Astrocyte (in vitro differentiated cells and primary cell): ENCODE data around the gene SHQ1.

Experiments used
- EZH2 ChIP-seq: IDR thresholded peaks from 2 replicates; pipeline ENCODE4 v1.6.1; 2012; ENCODE audit warnings: mild to moderate bottlenecking, low read length, inconsistent platforms; ENCODE audit not compliant: insufficient read depth
- TF ChIP-seq, protein P1 (sequence below): IDR thresholded peaks from 2 replicates; pipeline ENCODE4 v1.5.1; 2011; ENCODE audit warnings: low read depth, mild to moderate bottlenecking, inconsistent platforms, low read length, moderate library complexity; ENCODE audit not compliant: insufficient read depth

DNA sequence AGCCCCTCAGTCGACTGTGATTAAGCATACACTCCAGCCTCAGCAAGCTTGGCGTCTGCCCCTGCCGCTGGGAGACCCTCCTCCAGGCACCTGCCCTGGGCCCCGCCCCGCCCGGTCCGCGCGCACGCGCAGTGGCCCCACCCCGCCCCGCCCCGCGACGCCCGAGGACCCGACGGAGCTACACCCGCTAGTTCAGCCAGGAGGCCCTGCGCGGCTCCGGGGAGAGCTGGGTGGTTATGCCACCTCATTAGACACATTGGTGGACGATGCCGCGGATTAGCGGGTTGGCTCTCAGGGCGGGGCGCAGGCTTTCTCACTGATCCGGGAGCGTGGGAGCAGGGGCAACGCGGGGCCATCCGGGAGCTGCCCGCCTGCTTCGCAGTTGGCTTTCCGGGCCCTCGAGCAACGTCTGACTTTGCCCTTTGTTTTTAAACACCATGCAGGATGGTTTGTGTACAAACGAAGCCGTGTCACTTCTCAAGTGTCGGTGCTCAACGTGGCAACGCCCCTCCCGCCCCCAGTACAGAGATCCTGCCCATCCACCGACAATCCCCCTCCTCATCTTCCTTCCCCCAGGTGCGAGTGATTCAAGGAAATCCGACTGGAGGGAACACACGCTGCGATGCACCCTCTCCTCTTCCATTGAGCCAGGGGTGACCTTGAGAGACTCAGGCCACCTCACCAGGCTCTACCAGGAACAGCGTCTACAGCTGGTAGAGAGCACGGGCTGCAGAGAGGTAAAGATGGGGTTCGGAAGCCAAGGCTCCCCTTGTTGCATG lies 109.3 kb downstream of the SHQ1 start:
- TF ChIP-seq, protein P1, sequence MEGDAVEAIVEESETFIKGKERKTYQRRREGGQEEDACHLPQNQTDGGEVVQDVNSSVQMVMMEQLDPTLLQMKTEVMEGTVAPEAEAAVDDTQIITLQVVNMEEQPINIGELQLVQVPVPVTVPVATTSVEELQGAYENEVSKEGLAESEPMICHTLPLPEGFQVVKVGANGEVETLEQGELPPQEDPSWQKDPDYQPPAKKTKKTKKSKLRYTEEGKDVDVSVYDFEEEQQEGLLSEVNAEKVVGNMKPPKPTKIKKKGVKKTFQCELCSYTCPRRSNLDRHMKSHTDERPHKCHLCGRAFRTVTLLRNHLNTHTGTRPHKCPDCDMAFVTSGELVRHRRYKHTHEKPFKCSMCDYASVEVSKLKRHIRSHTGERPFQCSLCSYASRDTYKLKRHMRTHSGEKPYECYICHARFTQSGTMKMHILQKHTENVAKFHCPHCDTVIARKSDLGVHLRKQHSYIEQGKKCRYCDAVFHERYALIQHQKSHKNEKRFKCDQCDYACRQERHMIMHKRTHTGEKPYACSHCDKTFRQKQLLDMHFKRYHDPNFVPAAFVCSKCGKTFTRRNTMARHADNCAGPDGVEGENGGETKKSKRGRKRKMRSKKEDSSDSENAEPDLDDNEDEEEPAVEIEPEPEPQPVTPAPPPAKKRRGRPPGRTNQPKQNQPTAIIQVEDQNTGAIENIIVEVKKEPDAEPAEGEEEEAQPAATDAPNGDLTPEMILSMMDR, result no peak
- no peak for TF ChIP-seq EZH2
